CD4-positive, CD25-positive, alpha-beta regulatory T cell (primary cell): ENCODE data around the gene SLC1A2. TPM values are rescaled to one million over a fixed set of nuclear protein-coding genes. Genes with fewer than 3 reads are reported as not detected.

Source experiments
- ATAC-seq, 2 donors: fragments of 150-1000 bp; cut with Tn5 transposase; one replicate each; pipeline ENCODE4 v1.10.0; 2021; ENCODE audit warnings: low read depth in 2 of 2, moderate number of reproducible peaks in 2 of 2, moderate library complexity in 1 of 2
- DNase-seq, 3 donors: peaks; one replicate each; pipeline versions ENCODE4 v3.0.0 to v3.0.0-alpha.2; 2012 to 2022; ENCODE audit warnings: mixed read lengths in 1 of 3
- H3K27ac ChIP-seq: one replicate; pipeline ENCODE4 v1.7.0; 2013; ENCODE audit warnings: mild to moderate bottlenecking, low read length; ENCODE audit not compliant: insufficient read depth, poor library complexity, severe bottlenecking
- H3K27me3 ChIP-seq: one replicate; pipeline ENCODE4 v1.7.0; 2013; ENCODE audit warnings: low read length; ENCODE audit not compliant: control insufficient read depth, insufficient read depth
- H3K36me3 ChIP-seq: one replicate; pipeline ENCODE4 v1.7.0; 2013; ENCODE audit warnings: mild to moderate bottlenecking, low read length, moderate library complexity; ENCODE audit not compliant: control insufficient read depth, insufficient read depth
- H3K4me1 ChIP-seq: 2 replicates; pipeline ENCODE4 v1.7.0; 2013; ENCODE audit warnings: mild to moderate bottlenecking, low read length; ENCODE audit not compliant: insufficient read depth, control insufficient read depth, poor library complexity, severe bottlenecking
- H3K4me3 ChIP-seq: one replicate; pipeline ENCODE4 v1.7.0; 2013; ENCODE audit warnings: low read depth, mild to moderate bottlenecking, low read length, moderate library complexity
- H3K9me3 ChIP-seq, 2 experiments: 1 replicate in 1 of 2; 2 replicates in 1 of 2; pipeline ENCODE4 v1.7.0; 2013; ENCODE audit warnings: low read length in 2 of 2, mild to moderate bottlenecking in 1 of 2, moderate library complexity in 1 of 2; ENCODE audit not compliant: control insufficient read depth in 2 of 2
- H3K27ac Mint-ChIP-seq, 3 donors: one replicate each; pipeline ENCODE4 v1.8.0; 2020 to 2022; ENCODE audit warnings: mild to moderate bottlenecking in 3 of 3, mixed read lengths in 3 of 3, moderate library complexity in 2 of 3
- H3K27me3 Mint-ChIP-seq: one replicate; pipeline ENCODE4 v1.8.0; 2022; ENCODE audit warnings: mild to moderate bottlenecking, mixed read lengths
- H3K36me3 Mint-ChIP-seq: one replicate; pipeline ENCODE4 v1.8.0; 2020; ENCODE audit warnings: mixed read lengths
- H3K4me1 Mint-ChIP-seq, 4 donors: one replicate each; pipeline ENCODE4 v1.8.0; 2020 to 2022; ENCODE audit warnings: mixed read lengths in 4 of 4, mild to moderate bottlenecking in 1 of 4
- H3K4me3 Mint-ChIP-seq, 4 donors: one replicate each; pipeline ENCODE4 v1.8.0; 2020 to 2022; ENCODE audit warnings: mild to moderate bottlenecking in 4 of 4, mixed read lengths in 4 of 4, moderate library complexity in 3 of 4
- H3K9me3 Mint-ChIP-seq, 7 donors: one replicate each; pipeline ENCODE4 v1.8.0; 2020 to 2022; ENCODE audit warnings: mixed read lengths in 7 of 7, mild to moderate bottlenecking in 3 of 7, moderate library complexity in 2 of 7
- polyA plus RNA-seq, 4 donors: library from polyadenylated mRNA; unstranded; fragments of 300-500 nt; fragmentation: Illumina TruSeq; gene quantifications; one replicate each; pipeline ENCODE4 v1.2.3, GENCODE V29; 2021
- total RNA-seq: library from RNA; stranded (reverse); gene quantifications from one replicate; pipeline ENCODE4 v1.2.3, GENCODE V29; 2022

The SLC1A2 gene
- total and polyA plus RNA-seq, 5 donors from 2014 or later, result 0.08 to 0.23 TPM; not detected in 3

DNA sequence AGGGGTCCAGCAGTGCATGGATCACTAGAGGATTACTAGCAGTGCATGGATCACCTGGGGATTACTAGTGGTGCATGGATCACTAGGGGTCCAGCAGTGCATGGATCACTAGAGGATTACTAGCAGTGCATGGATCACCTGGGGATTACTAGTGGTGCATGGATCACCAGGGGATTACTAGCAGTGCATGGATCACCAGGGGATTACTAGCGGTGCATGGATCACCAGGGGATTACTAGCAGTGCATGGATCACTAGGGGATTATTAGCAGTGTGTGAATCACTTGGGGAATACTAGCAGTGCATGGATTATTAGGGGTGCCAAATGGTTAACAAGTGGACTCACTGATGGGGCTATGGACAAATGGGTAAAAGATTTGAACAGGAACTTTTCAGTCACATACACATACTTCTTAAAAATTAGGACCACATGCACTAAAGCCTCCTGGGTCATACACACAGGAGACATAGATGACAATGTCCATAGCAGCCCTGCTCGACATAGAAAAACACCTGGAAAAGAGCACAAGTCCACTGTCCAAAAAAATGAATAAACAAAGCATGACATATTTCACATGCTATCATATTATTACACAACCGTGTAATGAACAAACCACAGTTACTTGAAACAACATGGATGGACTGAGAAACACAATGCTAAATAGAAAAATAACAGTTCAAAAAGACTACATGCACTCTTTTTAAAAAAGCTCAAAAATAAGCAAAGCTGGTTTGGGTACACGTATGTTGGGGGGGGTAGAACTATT is 170.6 kb downstream of the SLC1A2 start:
- Mint-ChIP-seq H3K4me3 (no peak overlapping the region), H3K9me3 (peaks cover 0 to 4% (median 0%) of the 10 kb centered on the region in 7 donors), H3K36me3 (no peaks in the 10 kb centered on the region), H3K27ac (peak overlapping the region; percentile 60 to 99 (median 98)), H3K27me3 (peaks cover 5% of the 10 kb centered on the region), H3K4me1 (peaks cover 13 to 69% (median 32%) of the 10 kb centered on the region in 4 donors)
- Histone ChIP-seq H3K27ac (peak overlapping the region; percentile 66), H3K27me3 (no peaks in the 10 kb centered on the region), H3K9me3 (peaks cover 4% of the 10 kb centered on the region in 2 experiments), H3K4me1 (peaks cover 21% of the 10 kb centered on the region), H3K4me3 (no peak overlapping the region), H3K36me3 (no peaks in the 10 kb centered on the region)
- ATAC-seq, result no peak
- no peak for DNase-seq

DNA sequence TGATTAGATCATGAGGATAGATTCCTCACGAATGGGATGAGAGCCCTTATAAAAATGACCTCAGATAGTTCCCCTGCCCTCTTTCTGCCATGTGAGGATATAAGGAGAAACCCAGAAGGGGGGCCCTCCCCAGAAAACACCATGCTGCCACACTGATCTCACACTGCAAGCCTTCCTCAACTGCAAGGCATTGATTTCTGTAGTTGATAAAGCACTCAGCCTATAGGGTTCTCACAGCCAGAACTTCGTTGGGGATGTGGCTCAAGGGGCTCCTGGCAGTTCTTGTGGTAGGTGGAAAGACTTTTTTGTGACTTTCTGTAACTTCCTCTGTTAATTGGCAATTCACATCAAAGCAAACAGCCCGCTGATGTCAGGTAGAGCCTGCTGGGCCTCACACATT is 171.5 kb downstream of the SLC1A2 start:
- DNase-seq (peak in 1 of 3 donors; percentile 42), ATAC-seq (peak in 1 of 2 donors; percentile 27)
- peaks cover 4% of the 10 kb centered on the region in 2 experiments for H3K9me3 ChIP-seq
- H3K27me3 ChIP-seq, result no peaks in the 10 kb centered on the region
- peaks cover 25% of the 10 kb centered on the region for H3K4me1 ChIP-seq
- H3K4me3 ChIP-seq, result no peak overlapping the region
- Mint-ChIP-seq H3K4me1 (peaks cover 16 to 77% (median 37%) of the 10 kb centered on the region in 4 donors), H3K27ac (peak overlapping the region; percentile 97 to 99 (median 98)), H3K9me3 (peaks cover 0 to 6% (median 2%) of the 10 kb centered on the region in 7 donors), H3K36me3 (peaks cover 4% of the 10 kb centered on the region), H3K4me3 (peak overlapping the region; percentile 1 to 90 (median 78)), H3K27me3 (peaks cover 5% of the 10 kb centered on the region)
- H3K27ac ChIP-seq, result peak overlapping the region; percentile 66
- H3K36me3 ChIP-seq, result no peaks in the 10 kb centered on the region

DNA sequence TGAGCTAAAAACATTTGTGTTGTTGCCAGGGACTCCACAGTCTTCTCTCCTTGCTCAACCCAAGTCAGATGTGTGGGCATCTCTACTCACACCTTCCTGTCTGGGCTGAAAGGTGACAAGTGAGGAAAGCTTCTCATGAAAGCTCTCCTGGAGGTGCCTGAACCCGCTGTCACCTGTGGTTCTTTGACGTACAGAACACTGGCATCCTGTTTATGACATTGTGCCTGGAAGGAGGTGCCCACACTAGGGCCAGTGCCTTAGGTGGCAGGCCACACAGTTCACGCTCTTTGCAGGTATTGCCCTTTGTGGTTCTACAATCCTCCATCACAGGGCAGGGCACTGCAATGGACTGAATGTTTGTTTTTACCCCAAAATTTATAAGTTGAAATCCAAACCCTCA is 171.9 kb downstream of the SLC1A2 start:
- Mint-ChIP-seq H3K4me1 (peaks cover 20 to 81% (median 42%) of the 10 kb centered on the region in 4 donors), H3K4me3 (peak overlapping the region; percentile 1 to 90 (median 78)), H3K27me3 (peaks cover 5% of the 10 kb centered on the region), H3K36me3 (peaks cover 4% of the 10 kb centered on the region), H3K9me3 (peaks cover 0 to 6% (median 2%) of the 10 kb centered on the region in 7 donors), H3K27ac (peak overlapping the region; percentile 97 to 99 (median 98))
- Histone ChIP-seq H3K4me1 (peaks cover 29% of the 10 kb centered on the region), H3K4me3 (no peak overlapping the region), H3K27ac (peak overlapping the region; percentile 66), H3K36me3 (no peaks in the 10 kb centered on the region), H3K27me3 (no peaks in the 10 kb centered on the region), H3K9me3 (peaks cover 4% of the 10 kb centered on the region in 2 experiments)
- ATAC-seq, result peak; percentile 89 to 94
- DNase-seq, result peak; percentile 38 to 78 (median 74)

DNA sequence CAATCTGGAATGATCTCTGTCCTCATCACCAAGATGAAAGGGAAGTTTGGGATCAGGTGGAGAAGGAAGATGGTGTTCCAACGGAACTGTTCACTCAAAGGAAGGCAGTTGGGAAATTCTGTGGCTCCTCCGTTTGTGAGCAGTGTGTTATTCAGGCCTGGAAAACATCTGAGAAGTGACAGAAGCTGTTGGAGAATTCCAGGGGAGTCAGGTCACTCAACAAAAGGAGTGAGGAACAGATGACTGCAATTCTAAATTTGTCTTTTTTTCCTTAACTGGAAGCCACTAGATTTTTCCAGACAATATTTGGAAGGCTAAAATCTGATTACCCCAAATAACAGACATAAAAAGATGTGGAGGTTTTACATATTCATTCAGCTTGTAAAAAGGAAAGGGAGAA is 172.6 kb downstream of the SLC1A2 start:
- peaks cover 26 to 82% (median 47%) of the 10 kb centered on the region in 4 donors for H3K4me1 Mint-ChIP-seq
- H3K27ac Mint-ChIP-seq, result peak overlapping the region; percentile 97 to 99 (median 98)
- H3K27me3 Mint-ChIP-seq, result peaks cover 5% of the 10 kb centered on the region
- peaks cover 0 to 6% (median 2%) of the 10 kb centered on the region in 7 donors for H3K9me3 Mint-ChIP-seq
- Histone ChIP-seq H3K9me3 (peaks cover 4% of the 10 kb centered on the region in 2 experiments), H3K27me3 (no peaks in the 10 kb centered on the region), H3K4me3 (no peak overlapping the region), H3K36me3 (no peaks in the 10 kb centered on the region), H3K4me1 (peaks cover 29% of the 10 kb centered on the region), H3K27ac (peak overlapping the region; percentile 66)
- H3K36me3 Mint-ChIP-seq, result peaks cover 4% of the 10 kb centered on the region
- no peak for DNase-seq
- ATAC-seq, result no peak
- peak overlapping the region in 1 of 4 donors; percentile 82 for H3K4me3 Mint-ChIP-seq

DNA sequence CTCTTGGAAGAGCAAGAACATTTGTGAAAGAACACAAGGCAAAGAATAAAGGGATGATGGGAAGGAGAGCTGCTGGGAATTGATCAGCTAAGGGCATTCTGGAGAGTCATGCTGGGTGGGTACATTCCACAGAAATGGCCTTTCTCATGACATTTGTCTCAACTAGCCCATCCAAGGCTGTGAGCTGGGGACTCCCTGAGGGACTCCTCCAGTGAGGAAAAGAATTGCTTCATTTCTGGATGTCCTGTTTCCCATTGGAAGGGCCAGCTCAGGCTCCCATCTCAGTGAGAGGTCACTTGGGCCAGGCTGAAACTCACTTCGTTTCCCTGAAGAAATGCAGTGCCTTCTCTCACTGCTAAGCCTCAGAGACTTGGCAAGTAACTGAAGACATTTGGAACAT is 173.6 kb downstream of the SLC1A2 start:
- peak overlapping the region; percentile 97 to 99 (median 98) for H3K27ac Mint-ChIP-seq
- H3K36me3 Mint-ChIP-seq, result peaks cover 4% of the 10 kb centered on the region
- Histone ChIP-seq H3K9me3 (peaks cover 4% of the 10 kb centered on the region in 2 experiments), H3K27ac (peak overlapping the region; percentile 66), H3K36me3 (no peaks in the 10 kb centered on the region), H3K27me3 (no peaks in the 10 kb centered on the region), H3K4me3 (no peak overlapping the region), H3K4me1 (peaks cover 29% of the 10 kb centered on the region)
- H3K4me3 Mint-ChIP-seq, result no peak overlapping the region
- ATAC-seq (no peak), DNase-seq (no peak)
- H3K9me3 Mint-ChIP-seq, result peaks cover 0 to 6% (median 2%) of the 10 kb centered on the region in 7 donors
- peaks cover 5% of the 10 kb centered on the region for H3K27me3 Mint-ChIP-seq
- H3K4me1 Mint-ChIP-seq, result peaks cover 26 to 88% (median 51%) of the 10 kb centered on the region in 4 donors

DNA sequence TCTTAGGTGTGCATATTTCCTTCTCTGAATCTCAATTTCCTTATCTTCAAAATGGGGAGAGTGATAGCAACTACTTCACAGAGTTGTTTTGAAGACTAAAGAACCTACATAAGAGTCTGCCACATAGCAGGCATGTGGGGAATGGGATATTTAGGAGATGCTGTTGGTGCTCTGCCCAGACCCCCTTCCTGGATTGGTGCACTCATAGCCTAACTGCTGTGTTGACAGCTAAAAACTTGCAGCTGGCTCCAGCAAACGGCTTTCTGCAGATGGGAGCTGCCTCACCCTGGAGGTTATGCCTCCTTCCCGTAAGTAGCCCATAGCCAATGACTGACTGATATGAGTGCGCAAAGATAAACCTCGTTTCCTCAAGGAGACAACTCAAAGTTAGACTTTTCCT is 174.3 kb downstream of the SLC1A2 start:
- Mint-ChIP-seq H3K4me3 (peak overlapping the region in 1 of 4 donors; percentile 26), H3K4me1 (peaks cover 26 to 81% (median 51%) of the 10 kb centered on the region in 4 donors)

DNA sequence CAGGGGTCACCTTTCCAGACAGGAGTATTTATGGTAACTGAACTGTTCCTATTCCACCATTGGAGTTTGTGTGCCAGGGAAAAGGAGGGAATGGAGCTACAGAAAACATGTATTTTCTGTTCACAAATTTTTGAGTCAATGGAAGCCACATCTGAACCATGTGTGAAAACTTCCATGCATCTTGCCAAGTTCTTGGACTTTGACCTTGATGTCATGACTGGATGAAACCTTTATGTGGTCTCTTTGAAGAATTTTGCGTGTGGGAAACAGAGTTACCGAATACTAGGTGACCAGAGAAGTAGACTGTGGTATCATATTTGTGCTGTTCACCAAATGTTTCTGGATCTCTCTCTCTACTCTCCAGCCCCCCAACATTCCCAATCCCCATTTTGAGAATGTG is 175.6 kb downstream of the SLC1A2 start:
- DNase-seq (no peak), ATAC-seq (no peak)
- H3K4me1 ChIP-seq, result peaks cover 29% of the 10 kb centered on the region
- Mint-ChIP-seq H3K27ac (peak overlapping the region in 1 of 3 donors; percentile 32), H3K9me3 (peaks cover 0 to 6% (median 2%) of the 10 kb centered on the region in 7 donors), H3K4me1 (peaks cover 26 to 74% (median 49%) of the 10 kb centered on the region in 4 donors), H3K4me3 (no peak overlapping the region), H3K36me3 (peaks cover 4% of the 10 kb centered on the region), H3K27me3 (peaks cover 5% of the 10 kb centered on the region)
- peaks cover 4% of the 10 kb centered on the region in 2 experiments for H3K9me3 ChIP-seq
- H3K27me3 ChIP-seq, result no peaks in the 10 kb centered on the region
- H3K27ac ChIP-seq, result no peak overlapping the region
- H3K36me3 ChIP-seq, result no peaks in the 10 kb centered on the region
- H3K4me3 ChIP-seq, result no peak overlapping the region

More for the DNA sequence above, 174.3 kb downstream of the SLC1A2 start:
- ATAC-seq (no peak), DNase-seq (no peak)
- H3K27ac ChIP-seq, result no peak overlapping the region
- H3K9me3 ChIP-seq, result peaks cover 4% of the 10 kb centered on the region in 2 experiments
- peaks cover 29% of the 10 kb centered on the region for H3K4me1 ChIP-seq
- Mint-ChIP-seq H3K27ac (peak overlapping the region; percentile 72 to 98 (median 73)), H3K36me3 (peaks cover 4% of the 10 kb centered on the region), H3K9me3 (peaks cover 0 to 6% (median 2%) of the 10 kb centered on the region in 7 donors), H3K27me3 (peaks cover 5% of the 10 kb centered on the region)
- H3K27me3 ChIP-seq, result no peaks in the 10 kb centered on the region
- H3K36me3 ChIP-seq, result no peaks in the 10 kb centered on the region
- no peak overlapping the region for H3K4me3 ChIP-seq
